Cardiac muscle cell (in vitro differentiated cells and primary cell): ENCODE results near the gene WSCD2. TPM values are rescaled to one million over a fixed set of nuclear protein-coding genes. Genes with fewer than 3 reads are reported as not detected.

Experiments used
- DNase-seq, 2 donors: peaks; one replicate each; pipeline versions ENCODE4 v3.0.0 to v3.0.0-alpha.2; 2010 to 2017; ENCODE audit warnings: low read depth in 1 of 2, low spot score in 1 of 2
- H3K27ac ChIP-seq: fragments of 200-600 bp; sonication (generic); 2 replicates; pipeline ENCODE4 v1.5.1; 2016
- H3K27me3 ChIP-seq: fragments of 200-600 bp; sonication (generic); 2 replicates; pipeline ENCODE4 v1.6.0; 2016; ENCODE audit warnings: control low read depth
- H3K36me3 ChIP-seq: fragments of 200-600 bp; sonication (generic); 2 replicates; pipeline ENCODE4 v1.5.1; 2016; ENCODE audit warnings: control low read depth
- H3K4me1 ChIP-seq: fragments of 200-600 bp; sonication (generic); 2 replicates; pipeline ENCODE4 v1.8.1; 2017; ENCODE audit warnings: low read depth, mild to moderate bottlenecking, mixed run types
- H3K4me3 ChIP-seq: fragments of 200-600 bp; sonication (generic); 2 replicates; pipeline ENCODE4 v1.5.1; 2016; ENCODE audit warnings: mild to moderate bottlenecking
- H3K9me3 ChIP-seq: fragments of 200-600 bp; sonication (generic); 2 replicates; pipeline ENCODE4 v1.5.1; 2017; ENCODE audit warnings: low read depth, mild to moderate bottlenecking, control low read depth
- CTCF ChIP-seq: IDR thresholded peaks from 2 replicates; pipeline ENCODE4 v1.5.1; 2012; ENCODE audit warnings: low read depth, mild to moderate bottlenecking, low read length
- polyA plus RNA-seq: library from polyadenylated mRNA; unstranded; fragments of >200 nt; fragmentation: Nextera tagmentation; extraction: Ambion mirVana; gene quantifications from 2 replicates; pipeline ENCODE4 v1.2.1, GENCODE V29; 2016
- total RNA-seq: library from RNA; depleted of rRNA; stranded (reverse); fragments of >200 nt; gene quantifications from 2 replicates; pipeline ENCODE4 v1.2.3, GENCODE V29; 2016

WSCD2 gene
- total and polyA plus RNA-seq, 2 experiments from 2014 or later, result 7.0 to 7.1 TPM

GRCh38 chr12:108119974-108120862 lies 8.9 kb upstream of the WSCD2 start:
- no peaks in the 10 kb centered on the region for H3K4me1 ChIP-seq
- no peaks in the 10 kb centered on the region for H3K27me3 ChIP-seq
- no peak for DNase-seq
- no peak for TF ChIP-seq CTCF
- no peak overlapping the region for H3K4me3 ChIP-seq
- H3K27ac ChIP-seq, result no peak overlapping the region
- H3K36me3 ChIP-seq, result no peaks in the 10 kb centered on the region
- no peaks in the 10 kb centered on the region for H3K9me3 ChIP-seq

GRCh38 chr12:108120863-108121165 lies 8.3 kb upstream of the WSCD2 start:
- no peak for TF ChIP-seq CTCF
- no peak overlapping the region for H3K27ac ChIP-seq
- H3K9me3 ChIP-seq, result no peaks in the 10 kb centered on the region
- no peak for DNase-seq
- H3K36me3 ChIP-seq, result no peaks in the 10 kb centered on the region
- H3K27me3 ChIP-seq, result no peaks in the 10 kb centered on the region
- H3K4me3 ChIP-seq, result no peak overlapping the region
- H3K4me1 ChIP-seq, result no peaks in the 10 kb centered on the region

- H3K4me1 ChIP-seq, result no peaks in the 10 kb centered on the region
- no peak overlapping the region for H3K27ac ChIP-seq
- no peak for DNase-seq
- H3K4me3 ChIP-seq, result no peak overlapping the region
- H3K9me3 ChIP-seq, result no peaks in the 10 kb centered on the region
- H3K36me3 ChIP-seq, result no peaks in the 10 kb centered on the region
- no peaks in the 10 kb centered on the region for H3K27me3 ChIP-seq
- TF ChIP-seq CTCF, result no peak
Observed at GRCh38 chr12:108121320-108121719, 7.8 kb upstream of the WSCD2 start.

- no peak for DNase-seq
- Histone ChIP-seq H3K4me1 (no peaks in the 10 kb centered on the region), H3K27ac (no peak overlapping the region), H3K9me3 (no peaks in the 10 kb centered on the region), H3K27me3 (no peaks in the 10 kb centered on the region), H3K36me3 (no peaks in the 10 kb centered on the region), H3K4me3 (no peak overlapping the region)
- TF ChIP-seq CTCF, result no peak
Observed at GRCh38 chr12:108121728-108122471, 7.2 kb upstream of the WSCD2 start.

GRCh38 chr12:108122644-108123043 lies 6.4 kb upstream of the WSCD2 start:
- Histone ChIP-seq H3K27me3 (no peaks in the 10 kb centered on the region), H3K9me3 (no peaks in the 10 kb centered on the region), H3K4me3 (no peak overlapping the region), H3K27ac (no peak overlapping the region), H3K36me3 (no peaks in the 10 kb centered on the region), H3K4me1 (no peaks in the 10 kb centered on the region)
- no peak for TF ChIP-seq CTCF
- no peak for DNase-seq
